Measurements from ENCODE around the gene UBE2V1.
"Not testable (repeated sequence)": the region's sequence is repeated elsewhere in the genome, so short reads cannot be mapped to it uniquely, and the experiment has no call there.

The UBE2V1 gene

DNA sequence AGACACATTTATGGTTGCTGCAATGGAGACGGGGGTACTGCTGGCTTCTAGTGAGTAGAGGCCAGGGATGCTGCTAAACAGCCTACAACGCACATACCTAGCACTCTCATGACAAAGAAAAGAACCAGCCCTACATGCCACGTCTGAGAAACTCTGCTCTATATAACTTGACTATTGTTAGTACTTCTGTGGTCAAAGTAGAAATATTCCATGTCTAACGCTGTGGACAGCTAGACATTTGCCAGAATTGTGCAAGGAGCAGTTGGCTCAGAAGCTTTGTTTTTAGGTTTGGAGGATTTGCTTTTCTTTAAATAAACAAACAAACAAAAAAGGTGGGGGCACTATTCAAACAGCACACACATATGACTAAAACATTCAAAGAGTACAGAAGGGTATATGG is 20.5 kb downstream of the UBE2V1 start:
- no peak for DNase-seq

DNA sequence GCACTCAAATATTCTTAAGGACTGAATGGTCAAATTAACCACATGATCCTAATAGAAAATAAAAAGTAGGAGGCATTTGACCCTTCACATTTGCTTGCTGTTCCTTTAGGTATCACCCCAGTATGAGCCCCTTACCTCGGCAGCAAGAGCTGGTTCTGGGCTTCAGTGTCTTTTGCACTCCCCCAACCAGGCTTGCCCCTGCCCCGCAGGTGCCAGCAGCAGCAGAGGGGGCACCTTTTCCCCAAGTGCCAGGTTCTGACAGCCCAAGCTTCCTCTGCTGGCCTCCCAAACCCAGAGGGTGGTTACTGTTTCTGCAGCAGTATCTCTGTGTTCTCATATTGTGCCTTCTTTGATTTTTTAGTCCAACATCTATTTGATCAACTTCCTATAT is 23.2 kb downstream of the UBE2V1 start:
- no peak for DNase-seq

DNA sequence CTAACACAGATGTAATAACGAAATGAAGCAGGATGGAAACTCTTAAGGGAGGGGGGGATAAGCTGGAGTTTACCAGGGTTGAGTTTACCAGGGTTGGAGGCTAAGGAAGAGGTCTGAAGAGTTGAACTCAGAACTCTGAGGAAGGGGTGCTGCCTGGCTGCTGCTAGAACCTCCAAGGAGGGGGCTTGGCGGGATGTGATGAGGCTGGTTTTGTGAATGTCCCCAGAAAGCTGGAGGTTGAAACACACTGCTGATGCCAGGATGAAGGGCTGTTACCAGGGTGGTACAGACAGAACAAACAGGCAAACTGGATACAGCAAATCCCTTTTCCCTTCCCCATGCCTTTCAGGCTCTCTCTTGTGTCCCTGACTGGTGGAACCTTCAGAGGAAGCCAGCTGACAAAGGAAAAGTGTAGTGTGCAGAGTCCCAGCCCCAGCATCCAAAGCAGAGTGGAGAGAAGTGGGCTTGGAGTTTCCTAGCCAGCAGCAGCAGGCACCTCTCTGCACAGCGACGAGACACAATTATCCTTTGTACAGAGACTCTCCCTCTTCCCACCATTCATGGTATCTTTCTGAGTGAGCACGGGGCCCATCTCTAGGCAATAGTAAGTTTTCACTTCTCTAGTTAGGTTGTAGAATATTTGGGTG is 23.7 kb downstream of the UBE2V1 start:
- no peak for DNase-seq

DNA sequence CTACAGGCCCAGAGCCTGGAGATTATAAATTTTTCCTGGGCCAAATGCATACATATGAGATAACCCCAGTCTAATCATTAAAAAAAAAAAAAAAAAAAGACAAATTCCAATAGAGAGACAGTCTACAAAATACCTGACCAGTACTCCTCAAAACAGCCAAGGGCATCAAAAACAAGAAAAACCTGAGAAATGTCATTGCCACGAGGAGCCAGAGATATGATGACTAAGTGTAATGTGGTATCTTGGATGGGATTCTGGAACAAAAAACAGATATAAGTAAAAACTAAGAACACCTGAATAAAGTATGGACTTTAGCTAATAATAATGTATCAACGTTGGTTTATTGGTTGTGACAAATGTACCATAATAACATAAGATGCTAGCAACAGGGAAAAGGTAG is 24.9 kb downstream of the UBE2V1 start:
- no peak for DNase-seq

DNA sequence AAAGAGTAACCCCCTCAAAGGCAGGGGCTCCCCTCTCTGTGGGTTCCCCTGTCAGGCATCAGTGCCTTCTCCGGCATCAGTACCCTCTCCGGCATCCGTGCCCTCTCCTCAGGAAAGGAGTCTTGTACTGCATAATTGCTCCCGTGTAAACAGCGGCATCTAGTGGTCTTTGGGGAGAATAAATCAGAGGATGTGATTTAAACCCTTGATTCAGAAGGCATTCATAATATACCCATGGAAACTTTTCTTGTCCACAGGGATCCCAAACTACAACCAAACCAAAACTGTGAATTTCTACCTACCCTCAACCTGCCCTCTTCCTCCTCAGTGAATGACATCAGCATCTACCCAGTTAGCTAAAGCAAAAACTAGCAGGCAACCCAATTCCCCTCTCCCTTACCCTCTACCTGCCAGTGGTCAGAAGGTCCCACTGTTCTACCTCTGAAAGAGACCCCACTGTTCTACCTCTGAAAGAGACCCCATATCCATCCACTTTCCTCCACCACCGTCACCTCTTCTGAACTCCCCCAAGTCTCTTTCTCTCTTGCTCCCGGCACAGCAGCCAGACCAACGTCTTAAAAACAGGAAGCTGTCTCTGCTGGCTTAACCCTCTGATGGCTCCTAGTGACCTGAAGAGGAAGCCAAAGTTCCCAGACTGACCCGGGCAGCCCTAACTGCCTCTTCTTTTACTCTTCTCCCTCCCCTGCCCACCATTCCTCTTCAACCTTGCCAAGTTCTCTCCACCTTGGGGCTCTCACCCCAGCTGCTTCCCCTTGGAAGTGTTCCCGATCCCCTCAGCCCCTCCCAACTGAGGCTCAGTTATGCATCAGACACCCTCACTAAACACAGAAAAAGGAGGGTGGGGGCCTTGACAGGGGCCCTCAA is 27.2 kb downstream of the UBE2V1 start:
- DNase-seq: peak; percentile 88

DNA sequence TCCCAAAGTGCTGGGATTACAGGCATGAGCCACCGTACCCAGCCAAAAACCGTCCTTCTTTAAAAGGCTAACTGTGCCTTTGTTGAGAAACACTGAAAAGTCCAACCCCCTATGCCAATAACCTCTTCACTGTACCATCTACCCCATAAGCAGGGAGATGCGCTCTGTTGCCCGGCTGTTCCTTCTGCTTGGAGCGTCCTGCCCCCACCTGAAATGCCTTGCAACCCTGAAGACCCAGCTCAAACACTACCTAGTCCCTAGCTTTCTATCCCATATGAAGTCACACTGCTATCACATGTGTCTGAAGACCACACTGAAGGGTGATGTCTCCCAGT is 27.8 kb downstream of the UBE2V1 start:
- DNase-seq: no peak

DNA sequence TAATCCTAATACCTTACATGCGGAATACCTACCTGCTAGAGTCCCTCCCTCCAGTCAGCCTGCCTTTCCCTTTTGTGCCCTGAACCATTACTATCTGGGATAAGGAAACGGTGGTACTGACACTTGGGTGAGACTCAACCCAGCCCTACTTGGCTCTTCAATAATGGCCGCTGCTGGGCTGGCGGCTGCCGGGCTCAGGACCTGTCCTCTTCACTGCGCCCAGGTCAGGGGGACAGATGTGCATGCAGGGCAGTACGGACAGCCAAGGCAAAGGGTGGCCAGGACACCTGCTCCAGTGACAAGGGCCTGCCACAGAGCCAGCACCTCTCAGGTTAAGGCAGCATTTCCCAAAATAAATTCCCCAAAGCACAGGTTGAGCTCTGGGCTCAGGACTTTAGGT is 29.9 kb downstream of the UBE2V1 start:
- no peak for DNase-seq

DNA sequence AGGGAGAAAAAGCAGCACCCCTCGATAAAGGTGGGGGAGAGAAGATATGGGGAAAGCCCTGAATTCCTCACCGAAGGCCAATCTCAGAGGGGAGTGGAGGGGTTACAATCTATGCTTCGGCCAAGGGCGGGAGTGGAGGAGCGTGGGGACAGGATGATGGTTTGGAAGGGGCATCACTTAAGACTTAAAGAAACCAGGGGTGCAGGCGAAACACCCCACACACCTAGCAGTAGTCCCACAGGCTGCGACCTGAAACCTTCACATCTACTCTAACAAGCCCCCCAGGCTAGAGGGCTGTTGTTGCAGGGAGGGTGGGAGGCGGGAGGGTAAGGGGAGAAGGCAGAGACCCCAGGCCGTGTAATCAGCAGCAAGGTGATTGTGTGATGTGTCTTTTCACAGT is 30.9 kb downstream of the UBE2V1 start:
- not testable (repeated sequence) for DNase-seq

DNA sequence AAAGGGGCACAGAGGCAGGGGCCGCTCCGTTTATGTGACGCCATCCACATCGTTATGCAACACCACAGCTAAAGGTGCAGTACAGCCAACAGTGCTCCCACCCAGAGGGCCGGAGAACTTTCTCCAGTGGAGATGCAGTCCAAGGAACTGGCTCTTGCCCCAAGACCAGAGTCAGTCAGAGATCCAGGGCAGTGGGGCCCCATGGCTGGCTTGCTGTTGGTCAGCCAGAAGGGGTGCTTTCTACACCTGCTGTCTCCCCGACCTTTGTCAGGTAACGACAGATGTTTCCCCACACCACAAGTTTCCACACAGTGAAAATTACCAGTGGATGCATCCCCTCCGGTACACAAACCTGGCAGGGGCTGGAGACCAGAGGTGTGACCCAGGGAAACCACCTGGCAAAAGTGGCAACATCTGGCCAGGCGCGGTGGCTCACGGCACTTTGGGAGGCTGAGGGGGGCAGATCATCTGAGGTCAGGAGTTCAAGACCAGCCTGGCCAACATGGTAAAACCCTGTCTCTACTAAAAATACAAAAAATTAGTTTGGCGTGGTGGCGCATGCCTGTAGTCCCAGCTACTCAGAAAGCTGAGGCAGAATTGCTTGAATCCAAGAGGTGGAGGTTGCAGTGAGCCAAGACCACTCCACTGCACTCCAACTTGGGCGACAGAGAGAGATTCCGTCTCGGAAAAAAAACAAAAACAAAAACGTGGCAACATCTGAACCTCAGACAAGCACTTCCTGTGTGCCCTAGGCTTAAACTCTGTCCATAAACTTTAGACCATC is 34.9 kb downstream of the UBE2V1 start:
- DNase-seq: no peak

DNA sequence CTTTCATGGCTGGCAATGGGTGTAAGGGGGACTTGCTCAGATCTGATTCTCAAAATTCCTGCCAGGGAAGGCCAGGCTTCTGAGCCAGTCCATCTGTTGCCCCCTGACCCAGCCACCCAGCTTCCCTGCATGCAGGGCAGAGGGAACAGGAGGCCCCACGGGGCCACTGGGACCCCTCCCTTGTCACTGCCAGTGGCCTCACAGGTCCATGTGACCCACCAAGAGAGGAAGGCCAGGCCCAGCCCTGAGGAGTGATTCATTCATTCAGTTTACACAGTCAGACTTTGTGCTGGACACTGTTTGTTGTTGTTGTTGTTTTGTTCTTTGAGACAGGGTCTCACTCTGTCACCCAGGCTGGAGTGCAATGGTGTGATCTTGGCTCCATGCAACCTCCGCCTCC is 39.5 kb downstream of the UBE2V1 start:
- DNase-seq: no peak

DNA sequence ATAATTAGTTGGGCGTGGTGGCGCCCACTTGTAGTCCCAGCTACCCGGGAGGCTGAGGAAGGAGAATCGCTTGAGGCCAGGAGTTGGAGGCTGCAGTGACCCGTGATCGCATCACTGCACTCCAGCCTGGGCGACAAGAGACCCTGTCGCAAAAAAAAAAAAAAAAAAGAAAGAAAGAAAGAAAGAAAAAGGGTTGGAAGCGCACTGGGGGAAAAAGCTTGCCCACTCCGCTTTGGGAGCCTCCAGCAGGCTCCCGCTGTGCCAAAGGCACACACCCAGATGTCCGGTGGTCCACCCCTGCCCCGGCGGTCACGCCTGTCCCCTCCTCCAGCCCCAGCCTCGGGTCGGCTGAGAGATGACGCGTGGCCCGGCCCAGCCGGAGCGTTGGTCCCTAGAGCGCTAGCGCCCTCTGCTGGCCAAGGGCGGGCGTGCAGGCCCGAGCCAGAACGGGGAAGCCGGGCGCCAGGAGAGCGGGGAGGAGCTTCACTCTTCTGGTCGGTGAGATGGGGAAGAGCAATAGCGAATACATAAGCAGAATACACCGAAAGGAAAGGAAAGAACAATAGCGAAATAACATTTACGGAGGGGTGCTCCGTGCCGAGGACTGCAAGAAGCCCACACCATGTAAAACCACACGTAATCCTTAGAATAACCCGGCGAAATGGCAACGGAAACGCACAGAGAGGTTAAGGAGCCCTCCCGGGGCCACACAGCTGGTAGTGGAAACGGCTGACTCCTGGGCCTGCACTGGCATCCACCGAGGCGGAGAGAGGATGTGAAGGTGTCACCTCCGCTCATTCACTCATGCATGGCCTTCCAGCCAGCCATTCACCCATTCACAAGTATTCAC is 41.7 kb downstream of the UBE2V1 start:
- DNase-seq: peak; percentile 85

DNA sequence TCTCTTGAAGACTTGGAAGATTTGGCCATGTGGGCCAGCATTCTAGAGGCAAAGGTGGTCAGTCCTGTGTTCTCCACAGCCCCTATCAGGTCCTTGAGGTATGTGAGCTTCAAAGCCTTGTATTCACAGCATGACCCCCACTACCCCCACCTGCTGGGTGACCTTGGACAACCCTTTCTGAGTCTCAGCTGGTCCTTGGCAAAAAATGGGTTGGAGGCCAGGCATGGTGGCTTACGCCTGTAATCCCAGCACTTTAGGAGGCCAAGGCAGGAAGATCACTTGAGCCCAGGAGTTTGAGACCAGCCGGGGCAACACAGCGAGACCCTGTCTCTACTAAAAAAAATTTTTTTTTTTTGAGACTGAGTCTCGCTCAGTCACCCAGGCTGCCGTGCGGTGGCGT is 42.6 kb downstream of the UBE2V1 start:
- no peak for DNase-seq

DNA sequence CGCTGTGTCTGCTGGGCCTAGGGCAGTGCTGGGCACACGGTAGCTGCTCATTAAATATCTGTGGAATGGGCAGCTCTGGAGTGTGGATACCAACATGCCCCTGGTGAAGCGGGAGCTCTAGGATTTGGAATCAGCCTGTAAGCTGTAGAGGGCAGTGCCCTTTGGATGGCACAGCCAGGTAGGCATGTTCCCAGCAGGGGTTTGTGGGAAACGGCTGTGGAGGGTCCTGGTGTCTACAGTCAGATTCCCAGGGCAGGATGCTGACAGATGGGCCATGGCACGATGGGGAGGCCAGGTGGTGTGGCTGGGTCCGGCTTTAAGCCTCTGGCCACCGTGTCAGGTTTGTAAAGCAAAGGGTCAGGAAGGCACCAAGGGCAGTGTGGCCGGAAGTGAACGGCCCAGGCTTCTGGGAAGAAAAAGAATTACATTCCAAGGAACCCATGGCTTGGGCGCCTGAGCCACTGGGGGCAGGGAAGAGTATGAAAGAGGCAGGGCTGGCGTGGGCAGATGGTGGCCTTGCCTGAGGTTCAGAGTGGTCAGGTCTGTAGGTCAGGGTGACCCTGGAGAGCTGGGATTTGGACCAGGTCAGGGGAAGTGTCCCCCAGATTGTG is 44.8 kb downstream of the UBE2V1 start:
- no peak for DNase-seq

DNA sequence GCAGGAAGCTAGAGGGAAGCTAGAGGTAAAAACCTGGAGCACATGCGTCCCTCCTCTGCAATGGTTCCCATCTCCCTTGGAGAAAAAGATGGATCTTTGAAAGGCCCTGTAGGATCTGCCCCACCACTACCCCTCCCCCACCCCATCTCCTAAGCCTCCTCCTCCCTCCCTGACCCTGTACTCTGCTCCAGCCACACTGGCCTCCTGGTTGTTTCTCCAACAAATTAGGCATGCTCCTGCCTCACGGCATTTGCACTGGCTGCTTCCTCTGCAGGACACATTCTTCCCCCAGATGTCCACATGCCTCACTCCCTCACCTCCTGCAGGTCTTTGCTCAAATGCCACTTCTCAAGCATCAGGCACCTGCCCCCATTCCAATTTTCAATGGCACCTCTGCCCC is 45.5 kb downstream of the UBE2V1 start:
- no peak for DNase-seq

DNA sequence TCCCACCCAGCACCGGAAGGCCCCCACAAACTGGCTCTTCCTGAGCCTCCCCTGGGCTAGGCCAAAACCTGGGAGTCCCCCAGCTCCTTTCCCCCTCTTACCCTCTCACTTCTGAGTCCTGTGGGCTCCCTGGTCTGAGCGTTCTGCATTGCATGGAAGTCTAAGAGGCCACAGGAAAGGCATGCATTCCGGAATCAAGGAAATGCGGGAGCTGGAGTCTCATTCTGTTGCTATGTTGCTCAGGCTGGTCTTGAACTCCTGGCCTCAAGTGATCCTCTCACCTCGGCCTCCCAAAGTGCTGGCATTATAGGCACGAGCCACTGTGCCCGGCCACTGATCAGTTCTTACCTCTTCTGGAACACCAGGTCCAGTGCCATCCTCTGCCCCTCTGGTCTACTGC is 45.9 kb downstream of the UBE2V1 start:
- DNase-seq: no peak

DNA sequence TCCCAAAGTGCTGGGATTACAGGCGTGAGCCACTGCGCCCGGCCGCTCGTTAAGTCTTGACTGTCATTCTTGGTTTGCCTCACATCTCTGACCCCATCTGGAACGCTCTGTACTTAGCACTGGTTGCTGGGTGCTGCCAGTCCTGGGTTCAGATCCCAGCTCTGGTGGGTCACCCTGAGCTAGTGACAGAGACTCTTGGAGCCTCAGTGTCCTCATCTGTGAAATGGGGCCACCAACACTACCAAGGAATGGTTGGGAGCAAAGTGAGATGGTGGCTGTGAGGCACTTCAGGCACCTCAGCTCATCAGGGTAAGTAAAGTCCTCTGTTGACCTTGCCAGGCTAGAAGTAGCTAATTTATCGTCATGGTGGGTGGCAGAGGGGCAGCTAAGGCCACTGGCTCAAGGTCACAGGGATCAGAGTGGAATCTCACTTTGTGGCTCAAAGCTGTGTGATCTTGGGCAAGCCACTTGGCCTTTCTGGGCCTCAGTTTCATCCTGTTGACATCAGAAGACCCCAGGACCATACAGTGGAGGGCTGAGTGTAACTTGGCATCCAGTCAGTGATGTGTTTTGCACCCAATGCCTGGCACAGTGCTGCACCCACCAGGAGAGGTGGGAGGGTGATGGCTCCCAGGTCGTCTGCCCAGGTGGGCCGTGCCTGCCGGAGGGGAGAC is 46.7 kb downstream of the UBE2V1 start:
- DNase-seq: no peak

DNA sequence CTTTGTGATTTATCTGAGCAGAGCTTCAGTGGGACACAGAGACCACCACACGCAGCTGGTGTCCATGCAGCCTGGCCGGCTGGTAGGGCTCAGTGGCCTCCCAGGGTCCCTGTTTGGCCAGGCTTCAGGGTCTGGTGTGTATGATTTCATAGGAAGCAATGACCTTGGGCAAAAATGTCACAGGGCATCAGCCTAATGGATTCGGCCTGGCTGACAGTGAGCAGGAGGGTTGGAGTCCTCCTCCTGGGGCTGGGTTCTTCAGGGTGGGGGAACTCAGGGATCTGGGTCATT is 47.7 kb downstream of the UBE2V1 start:
- DNase-seq: no peak

DNA sequence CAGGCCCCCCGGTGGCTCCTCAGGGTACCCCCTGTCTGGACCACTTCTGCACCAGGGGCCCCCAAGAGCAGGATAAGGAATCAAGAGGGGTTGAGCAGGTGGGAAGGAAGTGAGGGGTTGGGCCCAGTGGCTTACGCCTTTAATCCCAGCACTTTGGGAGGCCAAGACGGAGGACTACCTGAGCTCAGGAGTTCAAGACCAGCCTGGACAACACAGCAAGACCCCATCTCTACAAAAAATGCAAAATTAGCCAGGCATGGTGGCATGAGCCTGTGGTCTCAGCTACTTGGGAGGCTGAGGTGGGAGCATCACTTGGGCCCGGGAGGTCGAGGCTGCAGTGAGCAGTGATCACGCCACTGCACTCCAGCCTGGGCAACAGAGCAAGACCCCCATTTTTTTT is 49.2 kb downstream of the UBE2V1 start:
- not testable (repeated sequence) for DNase-seq

DNA sequence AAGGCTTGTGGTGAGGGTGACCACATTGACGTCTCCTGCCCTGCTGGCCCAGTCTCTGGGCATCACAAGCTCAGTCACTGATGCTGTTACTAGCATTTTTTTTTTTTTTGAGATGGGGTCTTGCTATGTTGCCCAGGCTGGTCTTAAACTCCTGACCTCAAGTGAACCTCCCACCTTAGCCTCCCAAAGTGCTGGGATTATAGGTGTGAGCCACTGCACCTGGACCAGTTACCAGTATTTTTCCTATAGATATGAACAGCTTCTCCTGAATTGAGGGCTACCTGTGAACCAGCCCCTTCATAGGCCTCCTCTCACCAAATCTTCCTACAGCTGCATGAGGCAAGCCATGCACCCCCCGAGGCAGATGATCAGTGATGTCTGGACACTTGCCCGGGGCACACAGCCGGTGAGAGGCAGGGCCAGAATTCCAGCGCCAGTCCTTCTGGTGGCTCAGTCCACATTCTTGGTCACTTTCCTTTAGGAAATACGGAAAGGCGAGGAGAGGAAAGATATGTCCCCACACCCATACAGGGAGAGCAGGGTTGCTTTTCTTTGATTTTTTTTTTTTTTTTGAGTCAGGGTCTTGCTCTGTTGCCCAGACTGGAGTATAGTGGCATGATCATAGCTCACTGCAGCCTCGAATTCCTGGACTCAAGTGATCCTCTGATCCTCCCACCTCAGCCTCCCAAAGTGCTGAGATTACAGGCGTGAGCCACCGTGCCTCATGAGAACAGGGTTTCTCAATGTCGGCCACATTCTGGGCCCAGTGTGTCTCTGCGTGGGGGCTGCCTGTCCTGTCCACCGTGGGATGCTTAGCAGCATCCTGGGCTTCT is 50.7 kb downstream of the UBE2V1 start:
- no peak for DNase-seq

DNA sequence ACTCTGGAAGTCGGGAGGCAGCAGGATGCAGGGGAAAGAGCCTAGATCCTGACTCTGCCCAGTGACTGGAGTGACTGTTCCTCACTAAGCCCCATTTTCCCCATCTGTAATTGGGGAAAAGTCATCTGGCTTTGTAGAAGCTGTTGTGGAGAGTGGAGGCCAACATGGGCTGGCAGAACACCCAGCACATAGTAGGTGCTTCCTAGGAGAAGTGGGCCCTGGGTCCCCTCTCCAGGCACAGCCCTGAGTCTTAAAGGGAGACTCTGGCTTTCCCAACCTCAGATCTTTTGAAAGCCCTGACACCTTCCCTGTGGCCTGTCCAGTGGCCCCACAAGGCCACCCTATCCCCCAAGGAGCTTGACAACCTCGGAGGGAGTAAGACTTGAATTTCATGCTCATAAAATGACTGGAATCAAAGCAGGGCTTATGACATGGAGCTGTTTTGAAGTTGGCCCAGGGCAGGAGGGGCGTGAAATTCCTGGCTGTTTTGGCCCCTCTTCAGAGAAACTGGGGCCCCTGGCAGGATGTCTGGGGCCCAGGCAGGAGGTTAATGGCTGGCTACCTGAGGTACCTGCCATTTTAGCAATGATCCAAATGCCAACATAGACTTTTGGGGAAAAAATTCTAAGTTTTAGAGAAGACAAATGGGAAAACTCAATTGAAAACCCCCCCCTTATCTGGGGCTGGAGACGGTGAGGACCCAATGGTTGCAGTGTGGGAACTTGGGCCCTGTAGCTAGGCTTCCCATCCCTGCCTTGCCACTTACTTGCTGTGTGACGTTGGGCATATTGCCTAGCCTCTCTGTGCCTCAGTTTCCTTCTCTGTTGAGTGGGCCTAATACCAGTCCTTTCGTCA is 51.6 kb downstream of the UBE2V1 start:
- DNase-seq: no peak
